GM04504 (cell line): ENCODE measurements around the gene RBBP4.
"Not testable (repeated sequence)": the region's sequence is repeated elsewhere in the genome, so short reads cannot be mapped to it uniquely, and the experiment has no call there.

Experiments
- DNase-seq: peaks from one replicate; pipeline ENCODE4 v3.0.0-alpha.2; 2012; ENCODE audit warnings: low read depth

RBBP4 gene

DNA sequence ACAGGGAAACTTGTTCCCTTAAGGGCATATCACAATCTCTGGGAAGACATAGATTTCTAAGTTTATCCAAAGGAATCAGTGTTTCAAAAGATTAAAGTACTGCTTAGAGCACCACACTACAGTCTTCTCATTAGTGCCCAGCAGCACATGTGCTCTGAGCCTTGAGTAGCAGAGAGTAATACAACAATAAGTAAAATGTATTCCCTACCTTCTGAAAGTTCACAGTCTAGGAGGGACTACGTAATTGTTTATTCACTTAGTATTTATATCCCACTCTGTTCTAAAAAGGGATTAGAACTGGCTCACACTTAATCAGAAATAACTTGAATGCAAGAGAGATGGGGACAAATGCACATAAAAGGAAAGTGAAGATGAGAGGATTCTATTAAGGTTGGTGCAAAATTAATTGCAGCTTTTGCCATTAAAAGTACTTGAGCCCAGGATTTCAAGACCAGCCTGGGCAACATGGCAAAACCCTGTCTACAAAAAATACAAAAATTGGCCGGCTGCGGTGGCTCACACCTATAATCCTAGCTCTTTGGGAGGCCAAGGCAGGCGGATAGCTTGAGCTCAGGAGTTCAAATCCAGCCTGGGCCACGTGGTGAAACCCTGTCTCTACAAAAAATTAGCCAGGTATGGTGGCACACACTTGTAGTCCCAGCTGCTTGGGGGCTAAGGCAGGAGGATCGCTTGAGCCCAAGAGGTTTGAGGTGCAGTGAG, 42.6 kb downstream of the RBBP4 start:
- no peak for DNase-seq

DNA sequence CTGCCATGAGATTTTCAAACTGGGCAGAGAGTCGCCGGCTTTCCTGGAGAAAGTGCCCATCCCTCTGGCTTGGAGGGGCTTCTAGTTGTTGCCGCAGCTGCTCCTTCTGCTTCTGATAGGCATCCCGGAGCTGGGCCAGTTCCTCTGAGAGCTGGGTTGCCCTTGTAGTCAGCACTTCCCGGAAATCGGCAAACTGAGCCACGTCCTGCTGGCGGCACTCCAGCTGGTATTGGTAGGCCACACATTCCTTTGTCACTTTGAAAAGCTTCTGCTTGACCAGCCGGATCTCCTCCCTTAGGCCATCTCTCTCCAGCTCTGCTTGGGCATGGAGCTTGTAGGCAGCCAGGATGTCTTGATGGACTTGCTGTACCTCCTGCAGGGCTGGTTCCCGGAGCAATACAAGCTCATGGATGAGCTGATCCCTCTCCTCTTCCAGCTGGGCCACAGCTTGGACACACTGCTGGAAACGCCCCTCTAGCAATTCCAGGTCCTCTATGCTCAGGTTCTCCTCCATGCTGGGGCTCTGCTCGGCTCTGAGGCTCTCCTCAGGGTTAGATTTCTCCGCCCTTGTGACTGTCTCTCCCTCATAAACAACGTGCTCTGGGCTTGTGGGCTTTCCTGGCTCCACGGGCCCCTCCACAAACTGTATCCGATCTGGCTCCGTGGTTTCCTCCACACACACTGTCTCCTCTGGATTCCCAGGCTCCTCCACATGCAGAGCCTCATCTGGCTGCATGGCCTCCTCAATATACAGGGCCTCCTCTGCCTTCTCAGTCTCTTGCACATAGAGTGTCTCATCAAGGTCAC, 44.3 kb downstream of the RBBP4 start:
- peak; percentile 72 for DNase-seq

DNA sequence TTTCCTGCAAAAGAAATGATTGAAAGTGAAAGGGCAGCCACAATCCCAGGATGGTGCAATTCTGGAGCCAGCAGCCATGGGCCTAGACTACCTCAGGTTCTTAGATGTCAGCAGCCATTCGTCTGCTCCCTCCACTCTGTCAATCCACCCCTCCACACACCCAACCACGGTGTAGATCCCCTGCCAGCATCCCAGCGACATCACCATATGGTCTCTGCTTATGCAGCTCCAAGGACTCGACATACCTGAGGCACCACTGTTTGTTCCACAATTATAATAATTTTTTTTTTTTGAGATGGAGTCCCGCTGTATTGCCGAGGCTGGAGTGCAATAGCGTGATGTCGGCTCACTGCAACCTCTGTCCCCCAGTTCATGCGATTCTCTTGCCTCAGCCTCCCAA, 45.0 kb downstream of the RBBP4 start:
- no peak for DNase-seq

DNA sequence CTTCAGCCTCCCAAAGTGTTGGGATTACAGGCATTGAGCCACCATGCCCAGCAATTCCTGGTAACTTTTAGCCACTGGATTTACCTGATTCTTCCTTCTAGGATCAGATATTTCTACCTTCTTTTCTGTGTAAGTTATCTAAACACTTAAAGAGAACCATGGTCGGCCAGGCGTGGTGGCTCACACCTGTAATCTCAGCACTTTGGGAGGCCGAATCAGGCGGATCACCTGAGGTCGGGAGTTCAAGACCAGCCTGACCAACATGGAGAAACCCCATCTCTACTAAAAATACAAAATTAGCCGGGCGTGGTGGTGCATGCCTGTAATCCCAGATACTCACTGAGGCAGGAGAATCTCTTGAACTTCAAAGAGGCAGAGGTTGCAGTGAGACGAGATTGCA, 46.0 kb downstream of the RBBP4 start:
- not testable (repeated sequence) for DNase-seq

DNA sequence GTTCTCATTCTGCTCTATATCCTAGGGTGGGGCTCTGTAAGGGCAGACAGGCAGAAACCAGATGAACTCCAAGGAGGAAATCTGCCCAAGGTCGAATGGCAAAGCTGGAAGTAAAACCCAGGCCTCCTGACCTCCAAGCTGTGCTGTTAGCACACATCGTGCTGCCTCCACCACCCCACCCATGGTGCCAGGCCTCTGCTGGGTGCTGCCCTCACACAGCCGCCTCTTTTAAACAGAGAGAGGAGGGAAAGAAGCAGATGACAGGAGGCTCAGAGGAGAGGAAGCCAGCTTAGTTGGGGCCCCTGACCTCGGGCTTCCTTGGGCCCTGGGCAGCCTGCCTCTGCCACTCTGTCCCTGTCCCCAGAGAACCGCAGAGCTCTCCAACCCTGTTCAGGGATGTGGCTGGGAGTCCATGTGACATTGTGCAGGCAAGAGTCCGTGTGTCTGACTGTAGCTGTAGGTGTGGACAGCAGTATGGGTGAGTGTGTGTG, 50.5 kb downstream of the RBBP4 start:
- no peak for DNase-seq

DNA sequence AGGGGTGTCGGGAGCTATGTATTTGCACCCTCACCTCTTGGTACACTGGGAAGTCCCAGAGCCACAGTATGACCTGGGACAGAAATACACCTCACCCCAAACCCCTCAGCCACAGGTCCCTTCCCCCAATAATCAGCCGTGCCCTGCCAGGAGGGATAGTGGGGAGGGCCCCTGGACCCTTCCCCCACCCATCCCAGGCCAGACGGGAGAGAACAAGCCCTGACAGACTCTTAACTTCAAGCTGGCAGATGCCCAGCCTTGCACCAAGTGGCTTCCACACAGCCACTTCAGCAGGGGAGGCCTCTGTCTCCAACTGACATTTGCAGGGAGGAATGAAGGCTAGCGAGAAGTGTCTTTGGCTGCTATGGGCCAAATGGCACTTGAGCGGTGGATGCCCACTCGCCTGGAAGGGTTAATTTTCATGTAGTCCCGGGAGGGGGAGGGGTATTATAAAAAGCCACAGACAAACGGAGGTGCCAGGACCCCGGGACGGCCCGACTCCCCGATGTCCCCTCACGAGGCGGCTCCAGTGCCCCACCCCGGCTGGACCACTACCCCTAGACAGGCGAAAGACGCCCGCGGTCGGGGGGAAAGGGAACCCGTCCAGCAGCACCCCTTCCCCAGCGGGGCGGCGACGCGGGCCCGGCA, 51.1 kb downstream of the RBBP4 start:
- DNase-seq: no peak

DNA sequence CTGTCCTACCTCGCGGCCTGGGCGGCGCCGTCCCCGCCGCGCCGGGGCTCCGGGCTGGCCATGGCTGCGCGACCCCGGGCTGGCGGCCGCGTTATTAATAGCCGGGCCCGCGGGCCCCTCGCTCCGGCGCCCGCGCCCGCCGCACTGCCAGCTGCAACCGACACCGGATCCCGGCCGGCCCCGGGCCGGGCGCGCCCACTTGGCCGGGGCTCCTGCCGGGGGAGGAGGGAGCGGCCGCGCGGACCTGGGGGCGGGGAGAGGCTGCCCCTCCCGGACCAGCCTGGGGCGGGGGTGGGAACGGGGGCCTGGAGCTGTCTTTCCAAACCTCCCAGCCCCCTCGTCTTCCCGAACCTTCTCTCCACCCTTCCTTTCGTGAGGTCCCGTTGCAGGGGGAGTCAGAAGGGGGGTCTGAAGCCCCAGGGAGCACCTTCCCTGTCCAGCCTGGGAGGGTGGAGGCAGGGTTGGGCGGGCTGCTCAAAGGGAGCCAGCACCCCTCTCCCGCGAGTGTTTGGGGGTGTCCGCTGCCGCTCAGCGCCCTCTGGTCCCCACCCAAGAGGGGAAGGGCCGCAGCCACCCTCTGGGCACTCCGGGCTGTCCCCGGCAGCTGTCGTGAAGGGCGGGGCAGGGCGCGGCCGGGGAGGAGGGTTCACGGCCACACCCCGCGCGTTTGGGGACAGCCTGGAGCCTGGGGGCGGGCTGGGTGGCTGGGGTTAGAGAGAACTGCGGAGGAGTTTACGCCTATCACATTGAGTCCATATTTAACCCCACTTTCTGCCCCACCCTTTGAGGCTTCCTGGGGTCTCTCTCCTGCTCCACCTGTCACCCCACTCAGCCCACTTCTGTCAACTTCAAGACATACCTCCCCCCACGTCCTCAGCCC, 51.8 kb downstream of the RBBP4 start, which contains the start of gene SYNC:
SYNC (minus strand) TSS at position 172 of the 880 bp plus-strand sequence; CDS start at position 62, 110 bp downstream.
- DNase-seq: peak; percentile 53

DNA sequence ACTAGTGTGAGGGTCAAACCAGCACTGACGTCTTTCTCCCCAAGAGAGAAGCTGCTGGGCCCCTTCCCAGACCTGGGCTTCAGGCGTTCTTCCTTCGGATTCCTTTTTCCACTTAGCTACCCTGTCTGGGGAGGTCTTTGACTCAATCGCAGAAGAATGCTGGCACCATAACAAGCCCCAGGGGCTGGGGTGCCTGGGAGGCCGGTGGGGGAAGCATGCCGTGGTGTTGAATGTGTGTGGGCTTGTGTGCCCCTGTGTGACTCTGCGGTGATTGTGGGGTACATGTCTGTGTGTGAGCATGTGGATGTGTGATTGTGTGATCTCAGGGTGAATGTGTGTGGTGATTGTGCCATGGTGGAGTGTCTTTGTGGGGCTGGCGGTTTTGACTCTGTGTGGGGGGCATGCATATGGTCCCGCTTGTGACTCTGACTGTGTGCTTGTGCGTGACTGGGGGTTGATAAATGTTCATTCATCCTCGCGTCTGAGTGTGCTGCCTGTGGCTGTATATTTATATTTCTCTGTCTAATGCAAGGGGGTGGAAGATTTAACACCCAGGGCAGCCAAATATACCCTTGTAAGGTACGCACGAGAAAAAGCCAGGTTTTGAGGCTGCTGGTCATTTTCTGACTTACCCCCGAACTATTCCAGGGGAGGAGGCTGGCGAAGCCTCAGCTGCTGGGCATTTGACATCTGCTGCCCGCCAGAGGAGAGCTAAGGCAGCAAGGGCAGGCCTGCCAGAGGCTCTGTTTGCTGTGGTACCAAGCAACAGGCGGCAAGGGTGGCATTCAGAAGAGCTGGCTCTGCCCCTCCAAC, 52.7 kb downstream of the RBBP4 start:
- peak; percentile 87 for DNase-seq

DNA sequence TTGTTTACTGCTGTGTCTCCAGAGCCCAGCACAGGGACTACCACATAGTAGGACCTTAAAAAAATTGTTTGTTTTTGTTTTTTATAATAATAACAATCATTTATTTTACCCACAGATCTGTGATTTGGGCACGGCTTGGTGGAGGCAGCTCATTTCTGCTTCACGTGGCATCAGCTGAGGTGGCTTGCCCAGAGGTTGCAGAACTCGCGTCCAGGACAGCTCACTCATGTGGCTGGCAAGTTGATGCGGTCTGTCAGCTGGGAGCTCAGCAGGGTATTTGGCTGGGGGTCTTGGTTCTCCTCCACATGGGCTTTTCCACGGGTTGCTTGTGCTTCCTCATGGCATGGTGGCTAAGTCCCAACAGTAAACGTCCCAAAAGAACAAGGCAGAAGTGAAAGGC, 54.5 kb downstream of the RBBP4 start:
- no peak for DNase-seq

DNA sequence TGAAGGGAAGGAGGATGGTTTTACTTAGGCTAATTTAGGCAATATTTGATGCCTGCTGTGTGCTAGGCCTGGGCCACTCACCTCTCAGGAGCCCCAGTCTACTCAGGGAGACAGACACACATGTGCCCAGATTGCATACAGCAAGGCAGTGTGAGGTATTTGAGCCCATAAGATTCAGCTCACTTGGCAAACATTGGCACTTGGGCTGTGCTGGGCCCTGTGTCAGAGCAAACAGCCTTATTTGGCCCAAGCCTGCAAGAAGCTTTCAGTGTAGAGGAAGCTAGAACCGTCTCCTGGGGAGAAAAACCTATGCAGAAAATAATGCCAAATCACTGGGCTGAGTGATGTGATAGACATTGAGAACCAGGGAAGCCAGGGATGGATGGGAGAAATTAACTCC, 55.5 kb downstream of the RBBP4 start:
- DNase-seq: no peak

DNA sequence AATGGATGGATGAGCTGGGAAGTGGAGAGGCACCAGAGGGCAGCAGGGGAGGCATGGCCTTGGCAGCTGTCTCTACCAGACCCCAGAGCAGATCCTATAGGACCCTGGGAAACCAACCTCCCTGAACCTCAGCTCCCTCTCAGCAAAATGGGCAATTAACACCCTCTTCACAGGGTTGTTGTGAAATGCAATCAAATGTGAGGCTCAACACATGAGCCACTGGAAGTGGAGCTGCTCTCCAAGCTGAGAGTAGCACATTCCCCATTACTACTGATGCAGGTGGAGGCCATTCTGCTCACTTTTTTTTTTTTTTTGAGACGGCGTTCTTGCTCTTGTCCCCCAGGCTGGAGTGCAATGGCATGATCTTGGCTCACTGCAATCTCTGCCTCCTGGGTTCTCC, 58.1 kb downstream of the RBBP4 start:
- no peak for DNase-seq

DNA sequence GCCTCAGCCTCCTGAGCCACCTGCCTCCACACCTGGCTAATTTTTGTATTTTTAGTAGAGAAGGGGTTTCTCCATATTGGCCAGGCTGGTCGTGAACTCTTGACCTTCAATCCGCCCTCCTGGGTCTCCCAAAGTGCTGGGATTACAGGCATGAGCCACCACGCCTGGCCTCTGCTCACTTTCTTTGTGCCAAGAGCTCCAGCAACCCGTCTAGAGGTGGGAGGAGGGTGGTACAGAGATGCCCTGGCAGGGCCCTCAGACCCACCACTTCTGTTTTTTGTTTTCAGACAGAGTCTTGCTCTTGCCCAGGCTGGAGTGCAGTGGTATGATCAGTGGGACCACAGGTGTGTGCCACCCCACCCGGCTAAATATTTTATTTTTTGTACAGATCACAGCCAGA, 58.5 kb downstream of the RBBP4 start:
- no peak for DNase-seq

DNA sequence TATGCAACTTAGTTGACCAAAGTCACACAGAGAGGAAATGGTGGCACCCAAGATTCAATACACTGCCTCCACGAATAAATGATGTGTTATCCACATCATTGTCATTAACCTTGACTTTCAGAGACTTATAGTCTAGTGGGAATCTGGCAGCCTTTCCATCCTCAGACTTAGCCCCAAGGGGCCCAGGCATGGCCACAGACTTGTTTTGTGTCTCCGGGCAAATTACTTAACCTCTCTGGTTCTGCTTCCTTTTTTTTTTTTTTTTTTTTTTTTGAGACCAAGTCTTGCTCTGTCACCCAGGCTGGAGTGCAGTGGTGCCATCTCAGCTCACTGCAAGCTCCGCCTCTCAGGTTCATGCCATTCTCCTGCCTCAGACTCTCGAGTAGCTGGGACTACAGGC, 60.2 kb downstream of the RBBP4 start:
- not testable (repeated sequence) for DNase-seq

DNA sequence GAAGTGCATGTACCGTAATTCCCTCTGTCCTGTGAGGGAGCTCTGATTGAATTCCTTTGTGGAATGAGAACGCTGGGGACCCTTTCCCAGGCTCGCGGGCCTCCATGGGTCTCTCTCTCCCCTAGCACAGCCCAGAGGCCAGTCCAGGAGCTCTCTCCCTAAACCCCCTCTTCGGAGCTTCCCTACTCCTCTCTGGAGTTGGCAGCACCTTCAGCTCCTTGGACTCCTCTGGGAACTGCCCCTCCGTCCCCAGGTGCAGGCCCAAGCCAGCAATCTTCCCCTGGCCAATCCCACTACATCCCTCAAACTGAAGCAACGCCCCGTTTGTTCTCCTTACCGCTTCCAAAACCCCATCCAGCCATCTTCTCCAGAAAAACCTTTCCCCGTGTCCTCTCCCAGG, 62.1 kb downstream of the RBBP4 start:
- DNase-seq: no peak

DNA sequence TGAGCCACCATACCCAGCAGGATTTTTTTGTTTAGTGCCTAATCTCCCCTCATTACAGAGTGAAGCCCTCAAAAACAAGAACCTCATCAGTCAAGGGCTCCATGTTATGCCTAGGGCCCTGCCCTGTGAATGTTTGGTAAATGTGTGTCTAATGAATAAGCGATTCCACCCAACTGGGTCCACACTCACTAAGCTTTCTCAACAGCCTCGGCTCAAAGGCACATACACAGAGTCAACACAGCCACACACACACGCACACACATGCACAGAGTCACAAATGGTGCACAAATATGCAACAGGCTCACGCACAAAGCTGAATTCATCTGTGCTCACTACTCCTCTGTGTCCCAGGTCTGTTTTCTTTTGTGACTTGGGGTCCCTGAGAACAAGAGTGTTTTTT, 63.3 kb downstream of the RBBP4 start:
- DNase-seq: no peak

DNA sequence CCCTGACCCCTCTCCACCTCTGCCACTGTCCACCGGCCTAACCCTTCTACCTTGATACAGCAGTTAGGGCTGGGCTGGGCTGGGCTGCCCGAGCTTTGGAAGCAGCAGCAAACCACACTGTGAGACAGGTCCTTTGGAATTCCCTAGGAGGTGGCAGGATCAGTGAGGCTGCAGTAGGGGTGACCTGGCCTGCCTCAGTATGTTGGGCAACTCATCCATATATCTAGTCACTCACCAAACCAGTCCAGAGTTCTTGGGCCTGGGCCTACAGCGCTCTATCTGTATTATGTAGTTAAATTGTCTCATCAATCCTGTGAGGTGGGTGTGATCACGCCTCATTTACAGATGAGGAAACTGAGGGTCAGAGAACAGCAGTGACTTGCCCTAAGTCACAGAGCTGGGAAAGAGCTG, 64.9 kb downstream of the RBBP4 start:
- no peak for DNase-seq

DNA sequence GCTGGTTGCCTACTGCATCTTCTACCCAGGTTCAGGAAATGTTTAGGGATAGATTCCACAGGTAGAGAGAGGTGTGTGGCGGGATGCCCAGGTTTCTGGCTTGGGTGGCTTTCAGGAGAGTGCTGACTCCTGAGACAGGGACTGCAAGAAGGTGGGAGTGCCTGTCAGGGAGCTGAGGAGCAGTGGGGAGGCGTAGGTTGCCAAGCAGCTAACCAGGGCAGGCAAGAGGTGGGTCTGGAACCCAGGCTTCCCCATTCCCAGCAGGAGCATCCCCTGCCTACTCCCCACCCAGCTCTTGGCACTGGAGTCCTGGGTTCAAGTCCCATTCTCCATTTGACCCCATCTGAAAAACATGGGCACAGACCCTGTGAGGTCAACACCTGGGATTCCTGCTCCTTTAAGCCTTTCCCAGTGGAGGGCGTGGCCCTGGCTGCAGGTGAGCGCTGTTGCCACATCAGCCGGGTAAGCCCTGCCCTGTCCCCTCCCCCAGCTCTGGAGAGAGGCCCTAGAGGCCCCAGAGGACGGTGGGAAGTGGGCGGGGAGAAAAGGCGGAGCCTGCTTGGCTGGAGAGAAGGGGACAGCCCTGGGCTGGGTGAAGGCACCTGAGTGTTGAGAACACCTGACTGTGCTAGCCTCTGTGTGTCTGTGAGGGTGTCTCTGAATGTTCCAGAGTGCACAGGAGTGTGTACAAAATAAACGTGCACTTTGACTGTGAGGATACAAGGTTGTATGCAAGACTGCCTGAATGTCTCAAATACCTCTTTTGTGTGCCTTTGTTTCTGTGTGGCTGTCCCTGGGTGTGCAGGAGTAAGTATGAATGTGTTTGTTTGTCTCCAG, 65.5 kb downstream of the RBBP4 start:
- no peak for DNase-seq

DNA sequence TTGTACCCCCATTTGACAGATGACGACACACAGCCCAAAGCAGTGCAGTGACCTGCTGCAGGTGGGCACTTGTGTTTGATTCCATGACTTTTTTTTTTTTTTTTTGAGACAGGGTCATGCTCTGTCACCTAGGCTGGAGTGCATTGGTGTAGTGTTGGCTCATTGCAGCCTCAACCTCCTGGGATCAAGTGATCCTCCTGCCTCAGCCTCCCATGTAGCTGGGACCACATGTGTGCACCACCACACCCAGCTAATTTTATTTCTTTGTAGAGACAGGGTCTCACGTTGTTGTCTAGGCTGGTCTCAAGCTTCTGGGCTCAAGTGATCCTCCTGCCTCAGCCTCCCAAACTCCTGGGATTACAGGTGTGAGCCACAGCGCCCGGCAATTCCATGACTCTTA, 66.5 kb downstream of the RBBP4 start:
- DNase-seq: no peak

DNA sequence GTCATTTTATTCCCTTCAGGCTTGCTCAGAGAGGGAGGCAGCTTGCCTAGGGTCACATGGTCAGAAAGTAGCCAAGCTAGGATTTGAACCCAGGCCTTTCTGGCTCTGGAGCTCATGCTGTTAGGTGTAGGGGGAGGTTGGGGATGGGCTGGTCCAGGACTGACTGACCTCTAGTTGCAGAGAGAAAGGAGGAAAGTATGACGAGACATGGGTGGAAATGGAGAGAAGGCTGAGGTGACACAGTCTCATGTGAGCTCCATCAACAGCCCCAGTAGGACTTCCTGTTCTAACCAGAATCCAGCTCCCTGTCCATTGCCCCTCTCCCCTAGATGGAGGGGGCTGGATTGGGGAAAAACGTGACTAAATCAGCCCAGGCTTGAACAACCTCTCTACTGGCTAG, 67.0 kb downstream of the RBBP4 start:
- no peak for DNase-seq

DNA sequence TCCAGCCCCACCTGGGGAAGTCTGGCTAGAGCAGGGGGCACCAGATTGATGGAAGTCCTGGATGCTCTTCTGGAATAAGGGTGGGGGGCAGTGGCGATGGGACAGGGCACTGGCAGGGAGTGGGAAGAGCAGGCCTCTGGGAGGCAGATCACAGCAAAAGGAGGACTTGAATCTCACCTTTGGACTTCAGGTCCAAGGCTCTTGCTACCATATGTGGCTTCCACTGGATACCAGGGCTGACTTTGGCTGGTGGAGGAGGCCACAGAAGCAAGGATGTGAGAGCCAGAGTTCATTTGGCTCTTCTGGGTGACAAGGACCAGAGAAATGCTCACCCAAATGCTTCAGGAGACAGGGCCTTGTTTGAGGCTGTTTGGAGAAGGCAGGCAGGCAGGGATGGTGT, 67.5 kb downstream of the RBBP4 start:
- no peak for DNase-seq
